Erythroblast (primary cell): Measurements from ENCODE around the gene DOCK2.

ENCODE experiments used
- GATA1 ChIP-seq: IDR thresholded peaks from 2 replicates; pipeline ENCODE4 v1.6.1; 2011; ENCODE audit warnings: low read depth, mild to moderate bottlenecking, control low read depth, low read length, moderate library complexity
- POLR2A ChIP-seq: IDR thresholded peaks from 2 replicates; pipeline ENCODE4 v1.6.1; 2011; ENCODE audit warnings: mild to moderate bottlenecking, low read length

GRCh38 chr5:170087168-170087817 is 450.2 kb downstream of the DOCK2 start:
- TF ChIP-seq POLR2A (no peak), GATA1 (no peak)
